A549 treated with CpdA at 1 μM for 4 hours (cell line): Measurements from ENCODE around the gene CPNE4. TPM values are rescaled to one million over a fixed set of nuclear protein-coding genes. Genes with fewer than 3 reads are reported as not detected.

Source experiments
- total RNA-seq: library from RNA; stranded (reverse); fragments of 200-300 nt; extraction: Qiagen RNA extraction; gene quantifications from 5 replicates; pipeline ENCODE4 v1.2.3, GENCODE V29; 2022; ENCODE audit warnings: low read depth

Gene CPNE4
- 4.1 to 6.4 TPM (median 5.0 TPM) in 5 replicates for total RNA-seq

DNA sequence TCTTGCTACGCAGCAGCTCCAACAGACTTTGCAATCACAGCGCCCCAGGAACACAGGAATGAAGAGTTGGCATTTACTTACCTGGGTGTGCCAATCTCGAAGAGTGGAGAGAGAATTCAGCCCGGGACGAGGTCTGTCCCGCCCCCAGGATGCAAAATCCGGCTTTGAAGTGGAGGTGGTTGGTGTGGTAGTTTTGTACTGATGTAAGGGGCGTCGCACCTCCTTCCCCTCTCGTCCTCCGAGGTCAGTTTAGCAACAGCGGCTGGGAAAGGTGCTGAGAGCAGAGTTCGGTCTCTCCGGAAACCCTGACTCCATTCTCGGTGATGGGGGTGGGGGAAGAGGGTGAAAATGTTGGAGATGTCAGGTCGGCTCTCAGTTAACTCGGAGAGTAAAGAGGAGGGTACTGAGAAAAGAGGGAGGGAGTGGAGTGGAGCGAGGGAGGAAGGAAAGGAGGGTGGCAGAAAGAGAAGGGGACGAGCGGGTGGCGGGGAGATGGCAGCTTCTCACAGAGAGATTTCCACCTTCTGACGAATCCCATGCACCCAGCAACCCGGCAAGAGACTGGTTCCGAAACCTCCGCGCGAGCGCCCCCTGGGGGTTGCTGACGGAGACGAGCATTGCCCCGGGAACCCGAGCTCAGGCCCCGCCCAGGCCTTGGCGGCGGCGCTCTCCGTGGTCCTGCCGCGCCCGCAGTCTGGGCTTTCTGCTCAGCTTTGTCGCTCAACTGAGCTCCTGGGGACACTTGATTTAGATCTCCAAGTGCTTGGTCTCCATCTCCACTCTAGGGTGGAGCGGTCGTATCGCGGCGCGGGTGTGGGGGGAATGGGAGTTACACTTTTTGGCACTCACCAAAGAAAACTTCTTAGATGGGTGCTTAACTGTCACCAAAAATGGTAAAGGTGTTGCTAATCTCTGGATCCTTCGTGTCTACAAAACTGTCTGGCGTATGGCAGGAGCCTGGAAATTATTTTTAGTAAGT, at the start of gene CPNE4:
Gene CPNE4, minus strand, starts transcription at position 529 of the 979 bp plus-strand sequence.

DNA sequence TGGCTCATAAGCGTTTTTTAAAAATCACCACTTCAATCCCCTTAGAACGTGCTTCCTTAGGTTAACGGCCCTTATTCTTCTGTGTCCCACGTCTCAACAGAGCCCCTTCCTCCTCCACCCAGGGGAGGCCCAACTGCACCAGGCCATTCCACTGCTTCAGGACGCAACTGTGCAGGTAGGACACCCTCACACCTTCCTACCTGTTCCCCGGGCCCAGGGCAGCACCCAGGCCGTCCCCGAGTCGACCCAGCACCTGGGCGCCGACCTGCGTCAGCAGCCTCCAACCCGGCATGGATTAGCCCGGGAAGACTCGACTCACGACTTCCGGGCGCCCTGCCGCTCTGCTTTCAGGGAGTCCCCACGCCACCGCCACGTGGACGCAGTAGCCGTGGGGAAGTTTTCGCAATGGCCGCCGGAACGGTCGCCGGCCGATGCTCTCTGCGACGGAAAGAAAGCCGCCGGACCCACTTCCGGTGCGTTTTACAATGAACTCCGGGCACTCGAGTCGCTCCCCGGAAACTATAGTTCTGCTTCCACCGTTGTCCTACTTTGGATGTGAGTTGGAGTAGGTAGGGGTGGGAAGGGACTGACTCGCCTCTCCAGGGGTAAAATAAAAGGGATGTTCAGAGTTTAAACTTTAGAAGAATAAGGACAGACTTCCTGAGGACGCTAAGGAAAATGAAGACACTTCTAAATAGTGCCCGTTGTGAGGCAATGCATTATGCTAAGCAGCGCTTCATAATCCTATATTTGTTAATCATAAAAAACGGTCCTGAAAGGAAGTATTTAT, 532.1 kb downstream of the CPNE4 start, which contains the start of gene MRPL3:
Gene MRPL3, minus strand, starts transcription at position 442 of the 790 bp plus-strand sequence. Its CDS starts 150 bp downstream, at position 292.

